HCT116 (cell line): Measurements from ENCODE around the gene ULBP1. TPM values are rescaled to one million over a fixed set of nuclear protein-coding genes. Genes with fewer than 3 reads are reported as not detected.

Experiments
- ATAC-seq: fragments of 200-7000 bp; cut with Tn5 transposase; 2 replicates; pipeline ENCODE4 v1.9.1; 2020; ENCODE audit warnings: mild to moderate bottlenecking, moderate library complexity
- BruUV-seq: library from RNA; stranded (reverse); fragments of 400-500 nt; replicated peaks from 2 replicates; lab custom pipeline; 2021; lab: Mats Ljungman, UMichigan
- CTCF ChIA-PET: fragments of 300-600 bp; sonication (Branson Sonifier 250); formaldehyde crosslinking; loops from one replicate; lab custom pipeline; 2021; ENCODE audit warnings: antibody characterized with exemption; lab: Charles Lee
- POLR2A ChIA-PET: fragments of 300-600, 350-600 bp; sonication (Branson Sonifier 250); formaldehyde crosslinking; loops from one replicate; lab custom pipeline; 2021; ENCODE audit warnings: antibody characterized with exemption; lab: Charles Lee
- RAD21 ChIA-PET, 2 experiments: fragments of 300-600 bp; sonication (Branson Sonifier 250); formaldehyde crosslinking; loops; one replicate each; lab custom pipeline; 2023; ENCODE audit warnings: low total read pairs in 2 of 2; ENCODE audit not compliant: uncharacterized antibody in 2 of 2, unreplicated experiment in 2 of 2, low non-redundant PET in 1 of 2; lab: Charles Lee
- DNase-seq: peaks from one replicate; pipeline ENCODE4 v3.0.0-alpha.2; 2010; ENCODE audit warnings: low read depth, low spot score
- H2AFZ ChIP-seq: fragments of 200-600 bp; shearing (Covaris generic), sonication (generic); 2 replicates; pipeline ENCODE4 v1.6.1; 2017; ENCODE audit warnings: low read depth, mixed run types, mixed read lengths, antibody characterized with exemption, low read length; ENCODE audit not compliant: poor library complexity, severe bottlenecking
- H3K27ac ChIP-seq: 2 replicates; pipeline ENCODE4 v1.5.1; 2012; ENCODE audit warnings: low read depth, low read length
- H3K27me3 ChIP-seq: fragments of 200-600 bp; sonication (generic); 2 replicates; pipeline ENCODE4 v1.6.1; 2016; ENCODE audit warnings: mixed run types, low read length, mixed read lengths; ENCODE audit not compliant: insufficient read depth
- H3K36me3 ChIP-seq, 2 experiments: fragments of 200-500 bp in 1 of 2; fragments of 200-600 bp in 1 of 2; sonication (Bioruptor generic) in 1 of 2; sonication (generic) in 1 of 2; 2 replicates each; pipeline versions ENCODE4 v1.5.1 to v1.6.1; 2014 to 2016; ENCODE audit warnings: low read length in 2 of 2, inconsistent platforms in 1 of 2, mixed read lengths in 1 of 2, mixed run types in 1 of 2; ENCODE audit not compliant: insufficient read depth in 2 of 2, control insufficient read depth in 1 of 2
- H3K4me1 ChIP-seq, 2 experiments: fragments of 200-600 bp in 1 of 2; sonication (generic) in 1 of 2; 2 replicates each; pipeline versions ENCODE4 v1.5.1 to v1.6.1; 2012 to 2017; ENCODE audit warnings: low read length in 2 of 2, inconsistent platforms in 1 of 2, mild to moderate bottlenecking in 1 of 2, mixed read lengths in 1 of 2, mixed run types in 1 of 2, moderate library complexity in 1 of 2; ENCODE audit not compliant: insufficient read depth in 2 of 2, control insufficient read depth in 1 of 2
- H3K4me2 ChIP-seq: fragments of 200-600 bp; sonication (generic); 2 replicates; pipeline ENCODE4 v1.6.1; 2017; ENCODE audit warnings: mixed run types, low read length, mixed read lengths
- H3K4me3 ChIP-seq, 2 experiments: fragments of 200-600 bp in 1 of 2; sonication (generic) in 1 of 2; replicated peaks in 1 of 2; 2 replicates each; pipeline ENCODE4 v1.5.1; 2011 to 2016; ENCODE audit warnings: low read length in 2 of 2, control low read depth in 1 of 2, low read depth in 1 of 2, mild to moderate bottlenecking in 1 of 2, mixed read lengths in 1 of 2, mixed run types in 1 of 2
- H3K79me2 ChIP-seq: fragments of 200-600 bp; sonication (generic); 2 replicates; pipeline ENCODE4 v1.6.1; 2017; ENCODE audit warnings: mild to moderate bottlenecking, mixed run types, low read length, moderate library complexity, mixed read lengths; ENCODE audit not compliant: insufficient read depth
- H3K9ac ChIP-seq: fragments of 200-600 bp; sonication (generic); 2 replicates; pipeline ENCODE4 v1.6.1; 2016; ENCODE audit warnings: low read length, mixed read lengths
- H3K9me2 ChIP-seq: fragments of 200-600 bp; sonication (generic), shearing (Covaris generic); 2 replicates; pipeline ENCODE4 v1.6.1; 2017; ENCODE audit warnings: mixed run types, mild to moderate bottlenecking, moderate library complexity; ENCODE audit not compliant: insufficient read depth
- H3K9me3 ChIP-seq, 2 experiments: fragments of 200-500 bp in 1 of 2; fragments of 200-600 bp in 1 of 2; sonication (Bioruptor generic) in 1 of 2; sonication (generic) in 1 of 2; 2 replicates each; pipeline ENCODE4 v1.6.1; 2014 to 2017; ENCODE audit warnings: low read length in 2 of 2, mixed read lengths in 2 of 2, inconsistent platforms in 1 of 2, low read depth in 1 of 2, mild to moderate bottlenecking in 1 of 2, mixed run types in 1 of 2, moderate library complexity in 1 of 2; ENCODE audit not compliant: control insufficient read depth in 1 of 2, insufficient read depth in 1 of 2
- H4K20me1 ChIP-seq: fragments of 200-600 bp; sonication (generic), shearing (Covaris generic); 2 replicates; pipeline ENCODE4 v1.6.1; 2017; ENCODE audit warnings: mixed run types, mild to moderate bottlenecking, moderate library complexity; ENCODE audit not compliant: insufficient read depth
- ATF3 ChIP-seq: IDR thresholded peaks from 2 replicates; pipeline ENCODE4 v1.6.1; 2012
- CBX3 ChIP-seq: IDR thresholded peaks from 2 replicates; pipeline ENCODE4 v1.6.1; 2012; ENCODE audit warnings: low read depth
- CTCF ChIP-seq, 3 experiments: fragments of 200-600 bp in 1 of 3; sonication (generic) in 1 of 3; IDR thresholded peaks in 2 of 3; conservative IDR thresholded peaks in 1 of 3; 2 replicates each; pipeline ENCODE4 v1.5.1; 2012 to 2017; ENCODE audit warnings: low read depth in 2 of 3, low read length in 2 of 3, antibody characterized with exemption in 1 of 3, borderline replicate concordance in 1 of 3, control low read depth in 1 of 3, mild to moderate bottlenecking in 1 of 3, mixed read lengths in 1 of 3, mixed run types in 1 of 3, moderate library complexity in 1 of 3; ENCODE audit not compliant: insufficient read depth in 1 of 3
- EGR1 ChIP-seq: IDR thresholded peaks from 2 replicates; pipeline ENCODE4 v1.6.1; 2012; ENCODE audit warnings: low read depth
- ELF1 ChIP-seq: IDR thresholded peaks from 2 replicates; pipeline ENCODE4 v1.6.1; 2012; ENCODE audit warnings: low read depth, borderline replicate concordance
- EZH2 ChIP-seq: fragments of 200-600 bp; sonication (generic); IDR thresholded peaks from 2 replicates; pipeline ENCODE4 v1.6.1; 2017; ENCODE audit warnings: antibody characterized with exemption, mixed run types
- EZH2phosphoT487 ChIP-seq: fragments of 200-600 bp; IDR thresholded peaks from 2 replicates; pipeline ENCODE4 v1.6.1; 2018; ENCODE audit warnings: antibody characterized with exemption, borderline replicate concordance
- FOSL1 ChIP-seq: IDR thresholded peaks from 2 replicates; pipeline ENCODE4 v1.6.1; 2012; ENCODE audit warnings: low read depth
- MAX ChIP-seq: IDR thresholded peaks from 2 replicates; pipeline ENCODE4 v1.6.1; 2012
- POLR2A ChIP-seq: IDR thresholded peaks from 2 replicates; pipeline ENCODE4 v1.7.0; 2011; ENCODE audit warnings: borderline replicate concordance; ENCODE audit not compliant: insufficient read depth, insufficient read length; ENCODE audit errors: extremely low read depth
- POLR2AphosphoS5 ChIP-seq: IDR thresholded peaks from 2 replicates; pipeline ENCODE4 v1.6.1; 2011; ENCODE audit warnings: mild to moderate bottlenecking, low read depth, low read length, moderate library complexity
- RAD21 ChIP-seq: IDR thresholded peaks from 2 replicates; pipeline ENCODE4 v1.6.1; 2012; ENCODE audit warnings: low read depth, mild to moderate bottlenecking
- REST ChIP-seq: IDR thresholded peaks from 2 replicates; pipeline ENCODE4 v1.6.1; 2012; ENCODE audit warnings: low read depth
- SIN3A ChIP-seq: IDR thresholded peaks from 2 replicates; pipeline ENCODE4 v1.6.1; 2012; ENCODE audit warnings: low read depth
- SP1 ChIP-seq: IDR thresholded peaks from 2 replicates; pipeline ENCODE4 v1.6.1; 2012; ENCODE audit warnings: low read depth
- SRF ChIP-seq: IDR thresholded peaks from 2 replicates; pipeline ENCODE4 v1.6.1; 2012; ENCODE audit warnings: low read depth
- TCF7L2 ChIP-seq: IDR thresholded peaks from 2 replicates; pipeline ENCODE4 v1.7.0; 2011; ENCODE audit warnings: borderline replicate concordance, inconsistent platforms; ENCODE audit not compliant: insufficient read depth, insufficient read length; ENCODE audit errors: extremely low read depth
- YY1 ChIP-seq: IDR thresholded peaks from 2 replicates; pipeline ENCODE4 v1.6.1; 2011; ENCODE audit warnings: low read length, low read depth, moderate library complexity, mild to moderate bottlenecking; ENCODE audit not compliant: insufficient replicate concordance; ENCODE audit errors: extremely low read depth
- ZFX ChIP-seq: fragments of 450-650 bp; IDR thresholded peaks from 2 replicates; pipeline ENCODE4 v1.6.1; 2017
- ZNF274 ChIP-seq: fragments of 200-500 bp; sonication (Bioruptor generic); IDR thresholded peaks from 2 replicates; pipeline ENCODE4 v1.6.1; 2014; ENCODE audit warnings: mild to moderate bottlenecking, low read depth, low read length, inconsistent platforms
- intact Hi-C: fragments of 100-400 bp; cut with micrococcal nuclease; formaldehyde crosslinking; loops from 2 replicates; pipeline ENCODE4 v1.10.0; 2022
- total RNA-seq: library from RNA; stranded (reverse); gene quantifications from one replicate; pipeline ENCODE4 v1.2.1, GENCODE V29; 2021; ENCODE audit not compliant: unreplicated experiment

The ULBP1 gene
- total RNA-seq, 1 experiment from 2014 or later: 12.4 TPM

- Histone ChIP-seq H3K79me2 (no peaks in the 10 kb centered on the region), H3K9me2 (no peaks in the 10 kb centered on the region), H3K27ac (no peak overlapping the region), H3K4me3 (no peak overlapping the region), H4K20me1 (no peaks in the 10 kb centered on the region), H3K27me3 (0 out of 2 replicates have a peak, but pooled peaks cover 4% of the 10 kb centered on the region)
- TF ChIP-seq POLR2AphosphoS5 (no peak), EZH2phosphoT487 (no peak), TCF7L2 (no peak), ATF3 (no peak), POLR2A (no peak), CTCF (IDR thresholded peaks at IDR 0.05 in 2 of 3, conservative IDR thresholded peaks at IDR 0.05 in 1 of 3; ENCODE audit: borderline replicate concordance in 1 of 3, insufficient read depth in 1 of 3, low read depth in 2 of 3, low read length in 2 of 3) (no peak), YY1 (no peak), ELF1 (no peak), SIN3A (no peak), ZNF274 (no peak), SRF (no peak), RAD21 (no peak), ZFX (no peak), CBX3 (no peak), FOSL1 (no peak), SP1 (no peak), EZH2 (no peak), MAX (no peak), REST (no peak), EGR1 (no peak)
- TF ChIP-seq, all 23 proteins: peak for 0
- ChIA-PET CTCF (no interaction called here), RAD21 (no interaction called here), POLR2A (no interaction called here)
- H3K4me2 ChIP-seq: no peak overlapping the region
- no peaks in the 10 kb centered on the region for H3K9me3 ChIP-seq
- peaks cover under 1 to 2% of the 10 kb centered on the region in 2 experiments; a peak in 2 of 4 replicates for H3K4me1 ChIP-seq
- no peak overlapping the region for H3K9ac ChIP-seq
- BruUV-seq: no TSS peak
- no peaks in the 10 kb centered on the region for H3K36me3 ChIP-seq
- no peak overlapping the region for H2AFZ ChIP-seq
- no peak for DNase-seq
- intact Hi-C loops: loop anchor here (5.0 kb wide), 1 partner anchor 406 kb away; no protein-coding TSS in a partner anchor
- no peak for ATAC-seq
These were observed 32.2 kb upstream of the ULBP1 start for GRCh38 chr6:149931501-149931900.
